GM23338 (cell line): ENCODE measurements around the gene TAOK1. TPM values are rescaled to one million over a fixed set of nuclear protein-coding genes. Genes with fewer than 3 reads are reported as not detected.

Experiments used
- ATAC-seq: fragments of 200-7000 bp; cut with Tn5 transposase; 3 replicates; pipeline ENCODE4 v1.9.1; 2020
- DNase-seq: peaks from one replicate; pipeline ENCODE4 v3.0.0-alpha.2; 2015; ENCODE audit warnings: low spot score
- H2AFZ ChIP-seq: fragments of 200-600 bp; sonication (generic); 2 replicates; pipeline ENCODE4 v1.8.0; 2016; ENCODE audit warnings: antibody characterized with exemption, mild to moderate bottlenecking, moderate library complexity
- H3F3A ChIP-seq: fragments of 200-600 bp; sonication (generic); replicated peaks from 2 replicates; pipeline ENCODE4 v1.8.0; 2017; ENCODE audit warnings: antibody characterized with exemption, mixed run types, low read depth
- H3K27ac ChIP-seq: fragments of 200-600 bp; sonication (generic); 2 replicates; pipeline ENCODE4 v1.6.1; 2016; ENCODE audit warnings: low read depth
- H3K27me3 ChIP-seq: fragments of 200-600 bp; sonication (generic); 2 replicates; pipeline ENCODE4 v1.8.0; 2016; ENCODE audit warnings: mild to moderate bottlenecking, mixed run types, moderate library complexity; ENCODE audit not compliant: insufficient read depth
- H3K36me3 ChIP-seq: fragments of 200-600 bp; sonication (generic); 2 replicates; pipeline ENCODE4 v1.8.0; 2016; ENCODE audit warnings: mild to moderate bottlenecking; ENCODE audit not compliant: insufficient read depth
- H3K4me1 ChIP-seq: fragments of 200-600 bp; sonication (generic); 2 replicates; pipeline ENCODE4 v1.8.0; 2016; ENCODE audit warnings: mild to moderate bottlenecking, moderate library complexity; ENCODE audit not compliant: insufficient read depth
- H3K4me2 ChIP-seq: fragments of 200-600 bp; sonication (generic); 2 replicates; pipeline ENCODE4 v1.7.1; 2017; ENCODE audit warnings: mixed run types
- H3K4me3 ChIP-seq: fragments of 200-600 bp; sonication (generic); 2 replicates; pipeline ENCODE4 v1.6.1; 2016; ENCODE audit warnings: mixed run types
- H3K79me2 ChIP-seq: fragments of 200-600 bp; sonication (generic); replicated peaks from 2 replicates; pipeline ENCODE4 v1.8.0; 2017; ENCODE audit warnings: mild to moderate bottlenecking; ENCODE audit not compliant: insufficient read depth
- H3K9me2 ChIP-seq: fragments of 200-600 bp; sonication (generic); 2 replicates; pipeline ENCODE4 v1.8.0; 2017; ENCODE audit not compliant: insufficient read depth
- H4K20me1 ChIP-seq: fragments of 200-600 bp; sonication (generic); replicated peaks from 2 replicates; pipeline ENCODE4 v1.8.0; 2017; ENCODE audit warnings: mild to moderate bottlenecking; ENCODE audit not compliant: insufficient read depth
- H3K27ac Mint-ChIP-seq: 2 replicates; pipeline ENCODE4 v1.8.0; 2020; ENCODE audit warnings: inconsistent platforms, mild to moderate bottlenecking, moderate library complexity, mixed read lengths
- H3K27me3 Mint-ChIP-seq: 3 replicates; pipeline ENCODE4 v1.8.0; 2022; ENCODE audit warnings: low read depth, mild to moderate bottlenecking, moderate library complexity, mixed read lengths, inconsistent platforms; ENCODE audit not compliant: insufficient read depth, poor library complexity
- H3K36me3 Mint-ChIP-seq: 3 replicates; pipeline ENCODE4 v1.8.0; 2021; ENCODE audit warnings: low read depth, mild to moderate bottlenecking, inconsistent platforms, moderate library complexity, mixed read lengths
- H3K4me1 Mint-ChIP-seq: 3 replicates; pipeline ENCODE4 v1.8.0; 2020; ENCODE audit warnings: mild to moderate bottlenecking, inconsistent platforms, mixed read lengths
- H3K4me3 Mint-ChIP-seq: 3 replicates; pipeline ENCODE4 v1.8.0; 2021; ENCODE audit warnings: moderate library complexity, mild to moderate bottlenecking, inconsistent platforms, mixed read lengths
- H3K9me3 Mint-ChIP-seq: 3 replicates; pipeline ENCODE4 v1.8.0; 2020; ENCODE audit warnings: moderate library complexity, mild to moderate bottlenecking, inconsistent platforms, mixed read lengths
- CTCF ChIP-seq, 2 experiments: fragments of 200-600 bp in 1 of 2; sonication (generic) in 1 of 2; conservative IDR thresholded peaks; 2 replicates each; pipeline versions ENCODE4 v1.5.1 to v1.6.1; 2016 to 2017; ENCODE audit warnings: antibody characterized with exemption in 2 of 2, low read depth in 2 of 2, mild to moderate bottlenecking in 2 of 2, moderate library complexity in 1 of 2
- ETS1 ChIP-seq: IDR thresholded peaks from 2 replicates; pipeline ENCODE4 v1.6.1; 2016; ENCODE audit warnings: antibody characterized with exemption
- EZH2phosphoT487 ChIP-seq: fragments of 200-600 bp; sonication (generic); IDR thresholded peaks from one replicate; pipeline ENCODE4 v1.8.1; 2018; ENCODE audit warnings: antibody characterized with exemption; ENCODE audit not compliant: unreplicated experiment
- JUNB ChIP-seq: IDR thresholded peaks from one replicate; pipeline ENCODE4 v1.6.1; 2016; ENCODE audit warnings: antibody characterized with exemption; ENCODE audit not compliant: unreplicated experiment
- NANOG ChIP-seq: IDR thresholded peaks from 2 replicates; pipeline ENCODE4 v1.6.1; 2016; ENCODE audit warnings: antibody characterized with exemption, borderline replicate concordance
- POLR2AphosphoS5 ChIP-seq: IDR thresholded peaks from 2 replicates; pipeline ENCODE4 v1.6.1; 2016; ENCODE audit warnings: antibody characterized with exemption, low read depth
- REST ChIP-seq: IDR thresholded peaks from one replicate; pipeline ENCODE4 v1.6.1; 2018; ENCODE audit warnings: antibody characterized with exemption; ENCODE audit not compliant: unreplicated experiment
- STAT1 ChIP-seq: IDR thresholded peaks from one replicate; pipeline ENCODE4 v1.6.1; 2016; ENCODE audit warnings: antibody characterized with exemption; ENCODE audit not compliant: unreplicated experiment
- ZNF331 ChIP-seq: fragments of 250-450 bp; sonication (Bioruptor Pico); IDR thresholded peaks from 2 replicates; pipeline ENCODE4 v1.5.0; 2020; ENCODE audit warnings: low read depth, mild to moderate bottlenecking, moderate library complexity
- ZNF462 ChIP-seq: fragments of 250-450 bp; sonication (Bioruptor Pico); IDR thresholded peaks from 2 replicates; pipeline ENCODE4 v1.5.0; 2020; ENCODE audit warnings: mild to moderate bottlenecking, moderate library complexity
- polyA plus RNA-seq: library from polyadenylated mRNA; unstranded; fragments of >200 nt; fragmentation: Nextera tagmentation; extraction: Ambion mirVana; gene quantifications from 2 replicates; pipeline ENCODE4 v1.2.1, GENCODE V29; 2016
- total RNA-seq: library from RNA; depleted of rRNA; stranded (reverse); fragments of >200 nt; shearing (Covaris generic); gene quantifications from 2 replicates; pipeline ENCODE4 v1.2.3, GENCODE V29; 2014

The TAOK1 gene
- total and polyA plus RNA-seq, 2 experiments from 2014 or later = 19.4 to 69.8 TPM

GRCh38 chr17:29495011-29495410 is 104.8 kb downstream of the TAOK1 start:
- Mint-ChIP-seq H3K4me3 (no peak overlapping the region), H3K27me3 (no peaks in the 10 kb centered on the region), H3K36me3 (peaks cover 64% of the 10 kb centered on the region), H3K4me1 (no peaks in the 10 kb centered on the region), H3K27ac (no peak overlapping the region), H3K9me3 (no peaks in the 10 kb centered on the region)
- H3K36me3 ChIP-seq = peaks cover 38% of the 10 kb centered on the region
- H2AFZ ChIP-seq = no peak overlapping the region
- H3F3A ChIP-seq = no peaks in the 10 kb centered on the region
- H3K4me1 ChIP-seq = no peaks in the 10 kb centered on the region
- H3K79me2 ChIP-seq = no peaks in the 10 kb centered on the region
- H3K9me2 ChIP-seq = no peaks in the 10 kb centered on the region
- H3K4me2 ChIP-seq = no peak overlapping the region
- ATAC-seq (no peak), DNase-seq (no peak)
- no peak overlapping the region for H3K27ac ChIP-seq
- no peak overlapping the region for H3K4me3 ChIP-seq
- H4K20me1 ChIP-seq = 0 out of 2 replicates have a peak, but pooled peaks cover 3% of the 10 kb centered on the region
- no peaks in the 10 kb centered on the region for H3K27me3 ChIP-seq
- TF ChIP-seq NANOG (no peak), EZH2phosphoT487 (no peak), STAT1 (no peak), POLR2AphosphoS5 (no peak), CTCF (conservative IDR thresholded peaks at IDR 0.05; ENCODE audit: low read depth in 2 of 2) (no peak), REST (no peak), ETS1 (no peak), ZNF462 (no peak), JUNB (no peak), ZNF331 (CRISPR knock-in tag) (no peak)
